Measurements from ENCODE around the gene ADAMTS17. TPM values are rescaled to one million over a fixed set of nuclear protein-coding genes. Genes with fewer than 3 reads are reported as not detected.

Gene ADAMTS17
- total RNA-seq, 1 experiment from 2014 or later: 7.7 TPM

DNA sequence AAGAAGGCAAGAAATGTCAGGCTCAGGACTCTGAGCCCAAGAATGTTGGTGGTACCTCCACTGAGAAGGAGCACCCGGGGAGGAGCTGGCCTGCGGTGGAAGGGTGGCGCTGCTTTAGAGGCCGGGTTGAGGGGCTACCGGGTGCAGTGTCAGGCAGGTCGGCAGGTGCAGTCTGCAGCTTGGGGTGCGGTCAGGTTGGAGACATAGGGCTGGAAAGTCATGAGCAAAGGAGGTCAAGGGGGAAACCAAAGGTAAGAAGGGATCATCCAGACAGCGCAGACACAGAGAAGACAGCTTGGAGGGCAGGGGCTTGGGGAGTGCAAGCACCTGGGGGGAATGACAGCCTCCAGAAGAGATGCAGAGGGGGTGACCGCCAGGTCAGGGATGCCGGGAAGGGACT lies 334.2 kb downstream of the ADAMTS17 start:
- POLR2A ChIA-PET: interaction anchor here (1.1 kb wide), 1 partner anchor 13 kb away, joined by 3 read pairs; no protein-coding TSS in a partner anchor
- BruUV-seq (replicated peaks): no TSS peak
- Mint-ChIP-seq H3K4me1 (ENCODE audit: insufficient read depth, unreplicated experiment) (peaks cover 5% of the 10 kb centered on the region), H3K27ac (ENCODE audit: low read depth, unreplicated experiment) (no peak overlapping the region), H3K9me3 (ENCODE audit: unreplicated experiment) (peaks cover 5% of the 10 kb centered on the region), H3K27me3 (ENCODE audit: insufficient read depth, unreplicated experiment) (no peaks in the 10 kb centered on the region), H3K4me3 (ENCODE audit: unreplicated experiment) (no peak overlapping the region), H3K36me3 (ENCODE audit: insufficient read depth, unreplicated experiment) (no peaks in the 10 kb centered on the region)
- intact Hi-C loops (cut with micrococcal nuclease): no loop called here
- no peak for DNase-seq (ENCODE audit: unreplicated experiment)
- CTCF ChIA-PET: no interaction called here
- TF ChIP-seq, protein P1, sequence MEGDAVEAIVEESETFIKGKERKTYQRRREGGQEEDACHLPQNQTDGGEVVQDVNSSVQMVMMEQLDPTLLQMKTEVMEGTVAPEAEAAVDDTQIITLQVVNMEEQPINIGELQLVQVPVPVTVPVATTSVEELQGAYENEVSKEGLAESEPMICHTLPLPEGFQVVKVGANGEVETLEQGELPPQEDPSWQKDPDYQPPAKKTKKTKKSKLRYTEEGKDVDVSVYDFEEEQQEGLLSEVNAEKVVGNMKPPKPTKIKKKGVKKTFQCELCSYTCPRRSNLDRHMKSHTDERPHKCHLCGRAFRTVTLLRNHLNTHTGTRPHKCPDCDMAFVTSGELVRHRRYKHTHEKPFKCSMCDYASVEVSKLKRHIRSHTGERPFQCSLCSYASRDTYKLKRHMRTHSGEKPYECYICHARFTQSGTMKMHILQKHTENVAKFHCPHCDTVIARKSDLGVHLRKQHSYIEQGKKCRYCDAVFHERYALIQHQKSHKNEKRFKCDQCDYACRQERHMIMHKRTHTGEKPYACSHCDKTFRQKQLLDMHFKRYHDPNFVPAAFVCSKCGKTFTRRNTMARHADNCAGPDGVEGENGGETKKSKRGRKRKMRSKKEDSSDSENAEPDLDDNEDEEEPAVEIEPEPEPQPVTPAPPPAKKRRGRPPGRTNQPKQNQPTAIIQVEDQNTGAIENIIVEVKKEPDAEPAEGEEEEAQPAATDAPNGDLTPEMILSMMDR (IDR thresholded peaks at IDR 0.05; ENCODE audit: unreplicated experiment): no peak

DNA sequence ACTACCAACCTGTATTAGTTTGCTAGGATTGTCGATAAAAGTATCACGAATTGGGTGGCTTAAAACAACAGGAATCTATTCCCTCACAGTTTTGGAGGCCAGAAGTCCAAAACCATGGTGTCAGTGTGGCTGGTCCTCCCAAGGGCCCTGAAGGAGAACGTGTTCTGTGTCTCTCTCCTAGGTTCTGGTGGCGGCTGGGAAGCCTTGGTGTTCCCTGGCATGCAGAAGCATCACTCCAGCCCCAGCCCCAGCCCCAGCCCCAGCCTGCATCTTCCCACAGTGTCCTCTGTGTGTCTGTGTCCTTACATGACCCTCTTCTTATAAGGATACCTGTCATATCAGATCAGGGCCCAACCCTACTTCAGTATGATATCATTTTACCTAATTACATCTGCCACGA lies 336.1 kb downstream of the ADAMTS17 start:
- intact Hi-C loops (cut with micrococcal nuclease): no loop called here
- no peaks in the 10 kb centered on the region for H3K36me3 Mint-ChIP-seq (ENCODE audit: insufficient read depth, unreplicated experiment)
- TF ChIP-seq, protein P1 (IDR thresholded peaks at IDR 0.05; ENCODE audit: unreplicated experiment): no peak
- BruUV-seq (replicated peaks): no TSS peak
- no peak overlapping the region for H3K27ac Mint-ChIP-seq (ENCODE audit: low read depth, unreplicated experiment)
- no peak overlapping the region for H3K4me3 Mint-ChIP-seq (ENCODE audit: unreplicated experiment)
- H3K27me3 Mint-ChIP-seq (ENCODE audit: insufficient read depth, unreplicated experiment): no peaks in the 10 kb centered on the region
- no peaks in the 10 kb centered on the region for H3K9me3 Mint-ChIP-seq (ENCODE audit: unreplicated experiment)
- POLR2A ChIA-PET: no interaction called here
- DNase-seq (ENCODE audit: unreplicated experiment): no peak
- CTCF ChIA-PET: interaction anchor here (0.6 kb wide), 1 partner anchor 245 kb away, joined by 3 read pairs; no protein-coding TSS in a partner anchor
- peaks cover 5% of the 10 kb centered on the region for H3K4me1 Mint-ChIP-seq (ENCODE audit: insufficient read depth, unreplicated experiment)

DNA sequence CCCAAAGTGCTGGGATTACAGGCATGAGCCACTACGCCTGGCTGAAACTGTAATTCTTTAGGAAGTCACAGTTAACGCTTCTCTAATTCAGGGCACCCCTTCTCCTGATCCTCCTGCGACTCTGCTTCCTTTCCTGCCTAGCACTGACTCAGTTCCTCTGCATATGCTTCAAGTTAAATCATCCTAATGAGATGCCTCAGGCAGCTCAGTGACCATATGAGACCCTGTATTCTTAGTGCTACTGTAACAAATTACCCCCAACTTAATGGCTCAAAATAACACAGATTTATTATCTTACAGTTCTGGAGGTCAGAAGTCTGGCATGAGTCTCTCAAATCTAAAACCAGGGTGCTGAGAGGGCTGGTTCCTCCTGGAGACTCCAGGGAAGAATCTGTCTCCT lies 336.8 kb downstream of the ADAMTS17 start:
- BruUV-seq (replicated peaks): no TSS peak
- H3K36me3 Mint-ChIP-seq (ENCODE audit: insufficient read depth, unreplicated experiment): no peaks in the 10 kb centered on the region
- H3K27ac Mint-ChIP-seq (ENCODE audit: low read depth, unreplicated experiment): no peak overlapping the region
- H3K4me1 Mint-ChIP-seq (ENCODE audit: insufficient read depth, unreplicated experiment): peaks cover 5% of the 10 kb centered on the region
- H3K27me3 Mint-ChIP-seq (ENCODE audit: insufficient read depth, unreplicated experiment): no peaks in the 10 kb centered on the region
- ChIA-PET CTCF (no interaction called here), POLR2A (interaction anchor here (0.9 kb wide), 1 partner anchor 10 kb away, joined by 3 read pairs; no protein-coding TSS in a partner anchor)
- no peaks in the 10 kb centered on the region for H3K9me3 Mint-ChIP-seq (ENCODE audit: unreplicated experiment)
- intact Hi-C loops (cut with micrococcal nuclease): no loop called here
- H3K4me3 Mint-ChIP-seq (ENCODE audit: unreplicated experiment): no peak overlapping the region
- TF ChIP-seq, protein P1 (IDR thresholded peaks at IDR 0.05; ENCODE audit: unreplicated experiment): no peak
- DNase-seq (ENCODE audit: unreplicated experiment): no peak

DNA sequence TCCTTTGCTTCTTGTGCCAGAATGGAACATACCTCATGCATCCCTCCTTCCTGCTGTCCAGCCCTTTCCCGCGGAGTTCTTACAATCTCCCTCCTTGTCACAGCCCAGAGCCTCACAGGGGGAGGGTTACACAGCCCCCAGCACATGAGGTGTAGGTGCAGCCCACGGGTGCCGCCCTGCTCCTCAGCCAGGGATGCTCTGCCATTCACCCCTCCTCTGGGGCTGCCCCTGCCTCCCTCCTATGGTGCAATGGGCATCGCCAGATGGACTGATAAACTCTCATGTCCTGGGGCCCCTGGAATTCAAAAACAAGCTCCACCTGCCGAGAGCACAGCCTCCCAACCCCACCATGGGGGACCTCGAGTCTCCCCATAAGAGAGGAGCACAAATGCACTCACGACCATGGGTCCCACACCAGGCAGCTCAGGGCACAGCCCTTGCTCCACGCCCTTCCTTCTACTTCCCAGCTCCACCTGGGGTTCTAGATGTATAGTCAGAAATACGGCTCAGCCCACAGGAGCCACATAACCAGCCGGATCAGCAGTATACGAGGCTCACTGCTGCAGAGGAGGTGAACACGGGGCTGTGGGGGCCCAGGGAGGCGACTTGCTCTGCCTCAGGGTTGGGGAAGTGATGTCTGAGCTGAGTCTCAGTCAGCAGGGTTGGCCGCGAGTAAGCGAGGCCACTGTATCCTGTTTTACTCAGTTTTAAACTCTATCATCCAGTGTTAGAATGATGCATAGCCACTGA lies 338.8 kb downstream of the ADAMTS17 start:
- intact Hi-C loops (cut with micrococcal nuclease): no loop called here
- POLR2A ChIA-PET: interaction anchor here (0.6 to 1.1 kb wide), 3 partner anchors 10 to 599 kb away, joined by 3 read pairs; partner anchors contain the start of genes ASB7 and LINS1
- CTCF ChIA-PET: interaction anchor here (1.2 kb wide), 1 partner anchor 9 kb away, joined by 4 read pairs; no protein-coding TSS in a partner anchor
- Mint-ChIP-seq H3K27ac (ENCODE audit: low read depth, unreplicated experiment) (no peak overlapping the region), H3K4me1 (ENCODE audit: insufficient read depth, unreplicated experiment) (peaks cover 12% of the 10 kb centered on the region), H3K27me3 (ENCODE audit: insufficient read depth, unreplicated experiment) (no peaks in the 10 kb centered on the region), H3K4me3 (ENCODE audit: unreplicated experiment) (no peak overlapping the region), H3K36me3 (ENCODE audit: insufficient read depth, unreplicated experiment) (no peaks in the 10 kb centered on the region), H3K9me3 (ENCODE audit: unreplicated experiment) (no peaks in the 10 kb centered on the region)
- no peak for DNase-seq (ENCODE audit: unreplicated experiment)
- BruUV-seq (replicated peaks): no TSS peak
- TF ChIP-seq, protein P1 (IDR thresholded peaks at IDR 0.05; ENCODE audit: unreplicated experiment): no peak

Data from MCF 10A (cell line).